HFF-Myc (cell line): ENCODE data around the gene HHIPL1.

Source experiments
- DNase-seq: peaks from one replicate; pipeline ENCODE4 v3.0.0-alpha.2; 2011; ENCODE audit warnings: low read depth; ENCODE audit errors: extremely low read depth
- H3K4me3 ChIP-seq: replicated peaks from 2 replicates; pipeline ENCODE4 v1.5.1; 2011; ENCODE audit warnings: low read depth, mild to moderate bottlenecking, control low read depth, low read length
- TF ChIP-seq, protein P1 (sequence below): IDR thresholded peaks from 2 replicates; pipeline ENCODE4 v1.5.1; 2012; ENCODE audit warnings: mild to moderate bottlenecking, low read depth, low read length, control low read depth; ENCODE audit errors: missing control alignments

The HHIPL1 gene

DNA sequence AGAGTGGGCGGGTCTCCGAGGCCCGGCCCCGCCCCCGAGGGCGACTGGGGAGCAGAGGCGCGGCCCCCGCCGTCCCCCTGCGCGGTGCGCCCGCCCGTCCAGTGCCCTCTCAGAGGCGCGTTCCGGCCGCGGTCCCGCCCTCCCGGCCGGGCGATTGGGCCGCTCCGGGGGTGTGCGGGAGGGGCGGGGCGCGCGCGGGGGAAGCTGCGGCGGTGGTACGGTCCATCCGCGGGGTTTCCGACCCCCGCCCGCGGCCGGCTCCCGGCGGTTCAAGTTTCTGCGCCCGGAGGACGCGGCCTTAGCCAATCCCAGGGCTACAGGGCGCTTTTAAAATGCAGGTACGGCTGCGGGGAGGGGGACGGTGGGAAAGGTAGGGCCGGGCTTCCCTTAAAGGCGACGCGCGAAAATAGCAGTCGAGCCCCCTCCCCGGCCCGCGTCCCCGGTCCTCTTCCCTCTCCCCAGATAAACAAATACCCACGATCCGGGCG lies 40.6 kb upstream of the HHIPL1 start:
- TF ChIP-seq, protein P1, sequence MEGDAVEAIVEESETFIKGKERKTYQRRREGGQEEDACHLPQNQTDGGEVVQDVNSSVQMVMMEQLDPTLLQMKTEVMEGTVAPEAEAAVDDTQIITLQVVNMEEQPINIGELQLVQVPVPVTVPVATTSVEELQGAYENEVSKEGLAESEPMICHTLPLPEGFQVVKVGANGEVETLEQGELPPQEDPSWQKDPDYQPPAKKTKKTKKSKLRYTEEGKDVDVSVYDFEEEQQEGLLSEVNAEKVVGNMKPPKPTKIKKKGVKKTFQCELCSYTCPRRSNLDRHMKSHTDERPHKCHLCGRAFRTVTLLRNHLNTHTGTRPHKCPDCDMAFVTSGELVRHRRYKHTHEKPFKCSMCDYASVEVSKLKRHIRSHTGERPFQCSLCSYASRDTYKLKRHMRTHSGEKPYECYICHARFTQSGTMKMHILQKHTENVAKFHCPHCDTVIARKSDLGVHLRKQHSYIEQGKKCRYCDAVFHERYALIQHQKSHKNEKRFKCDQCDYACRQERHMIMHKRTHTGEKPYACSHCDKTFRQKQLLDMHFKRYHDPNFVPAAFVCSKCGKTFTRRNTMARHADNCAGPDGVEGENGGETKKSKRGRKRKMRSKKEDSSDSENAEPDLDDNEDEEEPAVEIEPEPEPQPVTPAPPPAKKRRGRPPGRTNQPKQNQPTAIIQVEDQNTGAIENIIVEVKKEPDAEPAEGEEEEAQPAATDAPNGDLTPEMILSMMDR, result no peak
- peak overlapping the region; percentile 70 for H3K4me3 ChIP-seq
- DNase-seq, result peak; percentile 55

DNA sequence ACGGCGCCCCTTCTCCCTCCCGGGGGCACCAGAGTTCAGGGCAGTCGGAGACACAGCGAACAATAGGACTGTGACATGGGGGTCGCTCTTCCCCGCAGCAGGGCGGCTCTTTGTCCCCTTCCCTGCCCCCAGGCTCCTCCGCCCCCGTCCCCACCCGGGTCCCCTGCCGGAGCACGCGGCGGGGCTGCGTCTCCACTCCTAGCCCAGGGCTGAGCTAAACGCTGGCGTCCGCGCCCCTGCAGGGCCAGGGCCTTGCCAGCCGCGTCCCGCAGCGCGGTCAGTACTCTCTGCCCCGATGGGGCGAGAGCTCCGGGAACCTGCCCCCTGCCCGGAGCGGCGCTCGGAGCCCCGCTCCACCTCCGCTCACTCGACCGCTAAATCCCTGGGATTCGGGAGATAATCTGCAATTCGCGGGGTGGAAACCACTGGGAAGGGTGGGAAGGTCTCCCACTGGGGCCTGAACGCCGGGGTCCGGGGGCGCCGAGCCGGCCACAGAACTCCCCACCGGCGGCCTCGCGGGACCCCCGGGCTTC lies 40.1 kb upstream of the HHIPL1 start:
- peak overlapping the region; percentile 70 for H3K4me3 ChIP-seq
- DNase-seq, result no peak
- TF ChIP-seq, protein P1, result no peak

DNA sequence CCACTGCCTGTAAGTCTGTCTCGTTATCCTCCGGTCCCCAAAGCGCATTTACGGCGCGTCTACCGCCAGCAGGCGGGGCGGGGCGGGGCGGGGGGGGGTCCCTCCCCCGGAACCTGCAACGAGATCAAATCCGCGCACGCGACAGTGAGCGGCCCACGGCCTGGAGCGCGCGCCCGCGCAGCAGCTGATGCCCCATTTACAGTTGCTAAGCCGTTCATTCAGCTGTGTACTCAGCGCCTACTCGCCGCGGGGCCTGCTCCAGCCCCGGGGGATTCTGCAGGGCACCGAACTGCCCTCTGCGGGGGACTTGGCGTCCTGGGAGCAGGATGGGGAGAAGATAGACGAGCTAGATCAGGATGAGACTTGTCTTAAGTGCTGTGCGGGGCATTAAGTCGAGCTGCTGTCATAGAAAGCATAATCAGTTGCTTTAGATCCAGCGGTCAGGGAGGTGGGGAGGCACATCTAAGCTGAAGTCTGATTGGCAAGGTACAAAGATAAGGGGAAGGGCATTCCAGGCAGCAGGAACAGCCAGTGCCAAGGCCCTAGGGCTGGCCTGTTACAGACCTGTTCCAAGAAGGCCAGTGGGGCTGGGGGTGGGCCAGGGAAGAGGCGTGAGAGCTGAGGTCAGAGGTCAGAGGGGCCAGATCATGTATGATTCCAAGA lies 39.5 kb upstream of the HHIPL1 start:
- TF ChIP-seq, protein P1, result no peak
- no peak for DNase-seq
- peak overlapping the region; percentile 70 for H3K4me3 ChIP-seq

DNA sequence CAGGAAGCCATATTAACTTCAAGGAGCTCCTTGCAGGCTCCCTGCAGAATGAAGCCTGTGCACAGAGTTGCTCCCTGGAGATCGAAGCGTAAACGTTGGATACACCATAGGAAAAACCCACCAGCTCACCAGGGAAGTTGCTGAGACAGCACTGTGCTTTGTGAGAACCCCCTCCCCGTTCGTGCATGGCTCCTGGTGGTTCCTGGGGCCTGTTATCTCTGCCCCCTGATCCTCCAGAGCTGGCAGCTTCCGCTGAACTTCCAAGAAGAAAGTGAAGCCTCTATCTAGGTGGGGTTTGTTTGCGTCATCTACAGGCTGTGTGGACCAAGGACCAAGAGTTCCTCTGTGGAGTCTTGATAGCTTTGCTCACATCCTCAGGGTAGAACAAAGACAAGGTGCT lies 38.6 kb upstream of the HHIPL1 start:
- no peak overlapping the region for H3K4me3 ChIP-seq
- TF ChIP-seq, protein P1, result no peak
- no peak for DNase-seq

DNA sequence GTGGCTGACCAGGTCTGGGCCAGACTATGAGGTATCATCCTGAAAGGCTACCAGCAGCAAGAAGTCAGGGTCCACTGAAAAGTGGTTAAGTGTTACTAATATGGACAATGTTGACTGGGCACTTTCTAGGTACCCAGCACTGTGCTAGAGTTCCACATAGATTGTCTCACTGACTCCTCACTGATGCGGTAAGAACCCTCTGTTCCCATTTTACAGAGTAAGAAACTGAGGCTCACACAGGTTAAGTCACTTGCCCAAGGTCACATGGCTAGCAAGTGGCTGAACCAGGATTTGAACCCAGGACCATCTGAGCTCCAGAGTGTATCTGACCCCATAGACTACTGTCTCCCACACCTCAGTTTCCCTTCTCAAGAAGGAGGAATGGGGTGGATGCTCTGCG lies 36.3 kb upstream of the HHIPL1 start:
- no peak for DNase-seq
- no peak overlapping the region for H3K4me3 ChIP-seq
- TF ChIP-seq, protein P1, result no peak

DNA sequence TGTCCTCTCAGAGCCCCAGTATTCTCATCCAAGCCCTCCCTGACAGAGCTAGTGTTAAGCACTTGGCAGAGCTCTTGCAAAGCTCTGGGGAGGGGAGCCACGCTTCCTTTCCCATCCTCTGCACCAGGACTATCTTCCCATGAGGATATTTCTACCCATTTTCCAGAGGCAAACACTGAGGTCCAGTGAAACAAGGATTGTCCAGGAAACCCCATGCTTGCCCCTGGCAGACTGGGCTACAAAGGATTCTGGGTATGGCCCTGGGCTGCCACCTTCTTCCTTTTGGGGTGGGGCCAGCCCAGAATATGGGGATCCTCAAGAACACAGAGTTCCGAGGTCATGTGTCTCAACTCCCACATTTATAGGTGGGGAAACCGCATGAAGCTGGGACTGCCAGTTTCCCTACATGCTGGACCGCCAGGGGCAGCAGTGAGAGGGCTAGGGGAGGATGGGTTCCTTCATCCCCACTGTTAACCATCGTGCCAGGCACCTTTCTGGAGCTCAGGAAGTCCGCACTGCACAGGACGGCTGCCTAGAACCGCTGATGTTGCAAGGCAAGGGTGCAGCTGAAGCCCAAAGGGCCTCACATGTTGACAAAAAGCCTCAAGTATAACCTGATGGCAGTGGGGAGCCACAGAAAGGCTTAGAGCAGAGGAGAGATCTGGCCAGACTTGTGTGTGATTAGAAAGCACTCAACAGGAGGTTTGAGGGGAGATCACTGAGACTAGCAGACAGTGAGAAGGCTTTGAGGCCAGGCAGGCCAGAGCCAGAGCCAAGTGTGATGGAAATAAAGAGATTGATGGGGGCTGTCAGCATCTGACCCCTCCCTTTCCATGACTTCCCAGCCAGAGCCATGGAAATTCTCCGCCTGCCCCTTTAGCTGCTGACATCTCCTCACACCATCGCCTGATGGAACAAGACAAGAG lies 35.4 kb upstream of the HHIPL1 start:
- no peak for DNase-seq
- H3K4me3 ChIP-seq, result no peak overlapping the region
- TF ChIP-seq, protein P1, result peak; percentile 89
